Measurements from ENCODE around the gene UBE2K.

GRCh38 chr4:39821951-39822350 lies 124.0 kb downstream of the UBE2K start:
- no peak for TF ChIP-seq POLR2A (IDR thresholded peaks at IDR 0.05)
- no peak for TF ChIP-seq CTCF (IDR thresholded peaks at IDR 0.05)

All from lower leg skin (tissue), 3 donors.